Activated T-helper 1 cell treated with anti-CD3 and anti-CD28 coated beads, Interleukin-12 subunit alpha, Interleukin-12 subunit beta, Interleukin-2, Interleukin-4 antibody, amounts not matched to agents 30 ng/mL and 10 ng/mL and 1 ng/mL, durations not matched to agents 14 hours and 24 hours and 36 hours (primary cell): ENCODE measurements around the gene SRGAP1. TPM values are rescaled to one million over a fixed set of nuclear protein-coding genes. Genes with fewer than 3 reads are reported as not detected.

Source experiments
- DNase-seq: peaks from one replicate; pipeline ENCODE4 v3.0.0; 2021; ENCODE audit warnings: low spot score
- H3K27ac Mint-ChIP-seq: one replicate; pipeline ENCODE4 v1.8.0; 2021; ENCODE audit warnings: mild to moderate bottlenecking, mixed read lengths
- H3K27me3 Mint-ChIP-seq: one replicate; pipeline ENCODE4 v1.8.0; 2022; ENCODE audit warnings: mild to moderate bottlenecking, moderate library complexity, mixed read lengths; ENCODE audit not compliant: insufficient read depth
- H3K36me3 Mint-ChIP-seq: one replicate; pipeline ENCODE4 v1.8.0; 2021; ENCODE audit warnings: low read depth, mixed read lengths
- H3K4me1 Mint-ChIP-seq: one replicate; pipeline ENCODE4 v1.8.0; 2021; ENCODE audit warnings: low read depth, mixed read lengths
- H3K4me3 Mint-ChIP-seq: one replicate; pipeline ENCODE4 v1.8.0; 2021; ENCODE audit warnings: mild to moderate bottlenecking, moderate library complexity, mixed read lengths
- H3K9me3 Mint-ChIP-seq: one replicate; pipeline ENCODE4 v1.8.0; 2021; ENCODE audit warnings: mixed read lengths
- intact Hi-C: fragments of 100-400 bp; cut with micrococcal nuclease; formaldehyde crosslinking; loops from one replicate; pipeline ENCODE4 v1.15.1; 2024
- total RNA-seq: library from RNA; stranded (reverse); gene quantifications from 2 replicates; pipeline ENCODE4 v1.2.3, GENCODE V29; 2022

The SRGAP1 gene
- total RNA-seq, 1 donor from 2014 or later = 0.03 TPM

DNA sequence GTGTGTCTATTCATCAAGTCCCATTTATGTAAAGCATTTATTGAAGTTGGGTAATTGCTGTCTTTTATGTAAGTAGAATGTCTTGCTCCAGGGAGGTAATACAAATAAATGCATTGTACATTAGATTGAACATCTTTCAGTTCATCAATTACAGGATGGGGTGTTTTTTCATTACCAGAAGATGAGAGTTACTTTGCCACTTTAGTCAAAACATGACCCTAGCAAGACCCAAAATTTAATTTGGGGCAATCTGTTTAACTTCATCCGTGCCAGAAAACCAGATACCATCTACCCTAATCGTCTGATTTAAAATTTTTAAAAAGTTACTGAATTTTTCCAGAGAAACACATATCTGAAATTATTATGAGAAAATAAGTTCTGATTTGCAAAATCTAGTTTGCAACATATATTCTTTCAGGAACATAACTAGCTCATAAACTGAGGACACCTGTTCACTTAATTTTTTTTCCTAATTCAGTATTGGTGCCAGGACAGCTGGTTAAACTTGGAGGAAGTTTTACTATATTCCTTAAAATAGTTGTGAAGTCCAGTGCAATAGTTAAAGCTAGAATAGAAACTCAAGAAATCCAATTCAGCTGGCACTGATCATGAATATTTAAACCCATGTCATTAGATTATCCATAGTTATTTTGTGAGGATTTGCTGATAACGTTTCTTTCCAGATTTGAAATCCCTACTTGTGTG, 114.5 kb downstream of the SRGAP1 start:
- H3K4me3 Mint-ChIP-seq = no peak overlapping the region
- H3K36me3 Mint-ChIP-seq = no peaks in the 10 kb centered on the region

DNA sequence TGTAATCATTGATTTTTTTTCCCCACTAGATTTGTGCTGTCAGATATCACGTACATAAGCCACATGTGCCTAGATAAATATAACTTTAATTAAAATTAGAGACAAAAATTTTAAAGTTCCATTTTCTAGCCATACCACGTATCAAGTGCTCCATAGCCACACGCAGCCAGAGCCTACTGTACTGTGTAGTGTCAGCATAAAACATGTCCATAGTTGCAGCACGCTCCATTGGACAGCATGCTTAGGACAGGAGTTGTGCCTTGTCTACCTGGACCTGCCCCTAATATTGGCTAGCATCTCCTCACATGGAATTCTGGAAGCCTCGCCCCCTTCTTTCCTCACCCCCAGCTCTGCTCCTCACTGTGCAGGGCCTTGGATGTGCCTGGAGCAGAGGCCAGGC, 116.5 kb downstream of the SRGAP1 start:
- no peaks in the 10 kb centered on the region for H3K4me1 Mint-ChIP-seq
- no peak for DNase-seq
- no peak overlapping the region for H3K4me3 Mint-ChIP-seq
- H3K36me3 Mint-ChIP-seq = no peaks in the 10 kb centered on the region
- intact Hi-C loops = no loop called here
- peaks cover 5% of the 10 kb centered on the region for H3K27me3 Mint-ChIP-seq
- no peaks in the 10 kb centered on the region for H3K9me3 Mint-ChIP-seq
- H3K27ac Mint-ChIP-seq = no peak overlapping the region

More for the DNA sequence above, 114.5 kb downstream of the SRGAP1 start:
- Mint-ChIP-seq H3K27ac (no peak overlapping the region), H3K9me3 (no peaks in the 10 kb centered on the region), H3K27me3 (peaks cover 2% of the 10 kb centered on the region), H3K4me1 (no peaks in the 10 kb centered on the region)
- intact Hi-C loops = no loop called here
- no peak for DNase-seq

DNA sequence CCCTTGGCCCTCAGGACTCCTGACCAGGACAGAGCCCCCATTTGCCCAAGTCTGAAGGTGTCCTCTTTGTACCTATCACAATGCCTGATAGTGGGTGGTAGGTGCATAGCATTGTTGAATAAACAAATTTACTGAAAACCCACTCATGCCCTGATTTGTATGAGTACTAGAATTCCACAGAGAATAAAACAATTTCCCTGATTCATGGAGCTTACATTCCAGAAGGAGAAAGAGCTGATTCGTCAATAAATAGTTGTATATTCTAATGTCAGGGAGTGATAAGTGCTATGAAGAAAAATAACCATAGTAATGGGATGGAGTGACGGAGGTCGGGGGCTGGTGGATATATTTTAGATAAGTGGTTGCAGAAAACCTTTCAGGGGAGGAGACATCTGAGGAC, 117.0 kb downstream of the SRGAP1 start:
- peaks cover 5% of the 10 kb centered on the region for H3K27me3 Mint-ChIP-seq
- no peak for DNase-seq
- H3K9me3 Mint-ChIP-seq = no peaks in the 10 kb centered on the region
- no peaks in the 10 kb centered on the region for H3K4me1 Mint-ChIP-seq
- intact Hi-C loops = no loop called here
- H3K4me3 Mint-ChIP-seq = no peak overlapping the region
- H3K27ac Mint-ChIP-seq = no peak overlapping the region
- H3K36me3 Mint-ChIP-seq = no peaks in the 10 kb centered on the region

DNA sequence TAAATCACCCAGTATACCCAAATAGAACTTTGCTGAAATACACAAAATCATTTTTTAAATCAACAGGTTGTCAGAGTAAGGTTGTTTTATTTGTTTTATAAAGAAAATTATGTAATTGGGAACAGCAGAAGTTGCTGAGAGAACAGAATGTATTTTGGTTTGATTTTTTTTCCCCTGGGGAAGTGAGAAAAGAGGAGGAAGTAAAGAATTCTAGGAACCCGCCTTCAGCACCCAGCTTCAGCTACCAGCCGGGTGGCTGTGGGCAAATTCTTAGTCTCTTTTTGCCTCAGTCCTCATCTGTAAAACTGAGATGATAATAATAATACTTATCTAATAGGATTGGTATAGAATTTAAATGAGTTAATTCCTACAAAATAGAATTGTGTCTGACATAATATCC, 119.4 kb downstream of the SRGAP1 start:
- Mint-ChIP-seq H3K4me1 (no peaks in the 10 kb centered on the region), H3K9me3 (no peaks in the 10 kb centered on the region), H3K4me3 (no peak overlapping the region), H3K36me3 (no peaks in the 10 kb centered on the region), H3K27me3 (peaks cover 5% of the 10 kb centered on the region), H3K27ac (no peak overlapping the region)
- intact Hi-C loops = no loop called here
- no peak for DNase-seq

DNA sequence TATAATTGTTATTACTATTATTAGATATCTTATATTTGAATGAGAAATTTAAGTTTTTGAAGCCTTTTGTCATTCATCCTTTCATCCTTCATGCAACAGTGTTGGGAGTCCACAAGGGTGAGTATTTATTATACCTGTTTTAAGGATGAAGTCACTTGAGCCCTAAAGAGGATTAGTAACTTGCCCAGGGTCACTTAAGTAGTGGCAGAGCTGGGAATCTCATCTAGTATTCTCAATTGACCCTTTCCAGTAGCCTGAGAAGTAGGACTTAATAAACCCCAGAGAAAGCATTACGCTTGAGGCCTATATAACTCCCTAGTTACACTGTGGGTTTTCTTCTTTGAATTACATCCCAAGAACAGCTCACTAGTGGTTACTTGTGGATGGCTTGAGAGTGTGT, 119.8 kb downstream of the SRGAP1 start:
- intact Hi-C loops = no loop called here
- Mint-ChIP-seq H3K4me3 (no peak overlapping the region), H3K27me3 (peaks cover 5% of the 10 kb centered on the region), H3K36me3 (no peaks in the 10 kb centered on the region), H3K27ac (no peak overlapping the region), H3K4me1 (no peaks in the 10 kb centered on the region), H3K9me3 (no peaks in the 10 kb centered on the region)
- no peak for DNase-seq

DNA sequence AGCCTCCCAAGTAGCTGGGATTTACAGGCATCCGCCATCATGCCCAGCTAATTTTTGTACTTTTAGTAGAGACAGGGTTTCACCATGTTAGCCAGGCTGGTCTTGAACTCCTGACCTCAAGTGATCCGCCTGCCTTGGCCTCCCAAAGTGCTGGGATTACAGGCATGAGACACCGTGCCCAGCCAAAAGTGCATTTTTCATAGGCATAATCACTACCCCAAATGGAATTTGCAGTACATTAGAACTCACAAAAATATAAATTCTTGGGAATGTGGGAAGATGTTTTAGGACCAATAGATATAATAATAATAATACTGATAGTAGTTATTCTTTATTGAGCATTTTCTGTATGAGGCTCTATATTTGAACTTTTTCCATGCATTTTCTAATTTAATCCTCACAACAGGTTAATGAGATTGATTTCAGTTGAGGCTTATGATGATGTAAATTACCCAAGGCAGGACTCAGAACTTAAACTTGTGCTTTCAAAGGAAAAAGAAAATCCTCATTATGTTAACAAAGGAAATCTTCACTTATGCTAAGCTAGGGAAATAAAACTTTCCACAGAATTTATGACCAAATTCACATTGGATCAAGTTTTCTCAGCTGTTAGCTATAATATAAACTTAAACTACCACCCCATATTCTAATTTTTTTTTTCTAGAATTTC, 121.6 kb downstream of the SRGAP1 start:
- H3K9me3 Mint-ChIP-seq = no peaks in the 10 kb centered on the region
- no peak overlapping the region for H3K27ac Mint-ChIP-seq
- H3K4me1 Mint-ChIP-seq = no peaks in the 10 kb centered on the region
- intact Hi-C loops = no loop called here
- no peak for DNase-seq
- no peaks in the 10 kb centered on the region for H3K36me3 Mint-ChIP-seq
- H3K4me3 Mint-ChIP-seq = no peak overlapping the region
- peaks cover 8% of the 10 kb centered on the region for H3K27me3 Mint-ChIP-seq

DNA sequence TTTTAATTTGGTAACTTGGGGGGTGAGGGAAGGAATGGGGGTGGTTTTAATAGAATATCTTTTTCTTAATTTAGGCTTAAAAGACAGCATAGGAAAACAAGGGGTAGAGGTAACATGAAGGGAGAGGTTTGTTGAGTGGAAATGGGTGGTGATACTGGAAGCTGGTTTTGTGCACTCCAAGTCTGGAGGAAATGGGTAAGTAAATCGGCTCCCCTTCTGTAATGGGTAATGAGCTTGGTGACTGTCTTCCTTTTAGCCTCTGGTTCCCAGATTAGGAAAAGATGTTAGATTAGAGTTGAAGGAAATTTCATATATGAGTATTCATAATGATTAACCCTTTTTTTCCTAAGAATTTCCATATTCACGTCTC, 122.1 kb downstream of the SRGAP1 start:
- no peak overlapping the region for H3K27ac Mint-ChIP-seq
- H3K4me3 Mint-ChIP-seq = no peak overlapping the region
- no peak for DNase-seq
- H3K36me3 Mint-ChIP-seq = no peaks in the 10 kb centered on the region
- H3K27me3 Mint-ChIP-seq = peaks cover 12% of the 10 kb centered on the region
- no peaks in the 10 kb centered on the region for H3K9me3 Mint-ChIP-seq
- intact Hi-C loops = no loop called here
- H3K4me1 Mint-ChIP-seq = no peaks in the 10 kb centered on the region

DNA sequence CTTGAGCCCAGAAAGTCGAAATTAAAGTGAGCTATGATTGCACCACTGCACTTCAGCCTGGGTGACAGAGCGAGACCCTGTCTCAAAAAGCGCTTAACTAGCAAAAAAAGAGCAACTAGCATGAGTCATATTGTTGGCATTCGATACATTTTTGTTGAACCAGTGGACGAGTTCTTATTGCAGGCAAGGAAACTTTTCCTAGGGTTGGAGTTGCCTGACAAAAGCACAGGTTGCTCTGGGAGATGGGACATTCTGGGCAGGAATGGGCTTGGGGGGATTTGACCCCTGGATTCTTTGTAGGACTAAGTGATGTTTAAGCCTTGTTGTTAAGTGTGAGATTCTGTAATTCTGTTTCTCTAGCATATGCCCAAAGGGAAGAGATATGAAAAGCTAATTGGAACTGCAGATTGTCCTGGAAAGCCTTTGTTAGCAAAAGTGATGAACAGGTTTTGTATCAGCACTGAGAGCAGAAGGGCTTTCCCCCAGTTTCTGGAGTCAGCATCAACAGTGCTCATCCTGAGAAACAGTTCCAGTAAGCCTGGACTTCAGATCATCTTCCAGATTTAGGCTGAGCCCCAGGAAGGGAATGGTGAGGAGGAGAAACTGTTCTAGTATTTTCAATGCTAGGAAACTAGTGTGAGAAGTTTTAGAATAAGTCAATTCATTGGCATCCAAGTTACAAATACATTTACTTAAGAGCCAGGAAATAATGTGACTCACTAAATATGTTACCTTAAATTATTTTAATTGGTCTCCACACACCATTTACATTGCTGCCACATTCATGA, 123.1 kb downstream of the SRGAP1 start:
- no peaks in the 10 kb centered on the region for H3K4me1 Mint-ChIP-seq
- intact Hi-C loops = no loop called here
- DNase-seq = no peak
- no peak overlapping the region for H3K27ac Mint-ChIP-seq
- H3K9me3 Mint-ChIP-seq = no peaks in the 10 kb centered on the region
- H3K36me3 Mint-ChIP-seq = no peaks in the 10 kb centered on the region
- no peak overlapping the region for H3K4me3 Mint-ChIP-seq
- H3K27me3 Mint-ChIP-seq = peaks cover 12% of the 10 kb centered on the region

DNA sequence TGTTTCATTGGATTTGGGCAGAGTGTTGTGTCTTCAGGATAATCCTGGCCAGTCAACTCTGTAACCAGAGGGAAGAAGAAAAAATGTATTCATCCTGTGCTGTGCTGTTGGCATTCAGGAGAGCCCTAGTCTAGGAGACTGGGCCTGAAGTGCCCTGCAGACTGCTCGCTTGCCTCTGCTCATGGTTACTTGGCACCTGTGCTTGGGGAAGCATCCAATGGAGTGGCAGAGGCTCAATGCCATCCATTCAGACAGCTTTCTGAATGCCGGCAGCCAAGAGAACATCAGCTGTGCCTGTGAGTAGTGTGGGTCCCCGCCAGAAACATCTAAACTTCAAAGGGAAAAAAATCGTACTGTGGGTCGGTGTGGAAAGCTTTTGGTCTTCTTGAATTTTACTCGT, 124.2 kb downstream of the SRGAP1 start:
- Mint-ChIP-seq H3K9me3 (no peaks in the 10 kb centered on the region), H3K4me1 (no peaks in the 10 kb centered on the region), H3K4me3 (no peak overlapping the region), H3K27me3 (peaks cover 12% of the 10 kb centered on the region), H3K27ac (no peak overlapping the region), H3K36me3 (no peaks in the 10 kb centered on the region)
- no peak for DNase-seq
- intact Hi-C loops = no loop called here

DNA sequence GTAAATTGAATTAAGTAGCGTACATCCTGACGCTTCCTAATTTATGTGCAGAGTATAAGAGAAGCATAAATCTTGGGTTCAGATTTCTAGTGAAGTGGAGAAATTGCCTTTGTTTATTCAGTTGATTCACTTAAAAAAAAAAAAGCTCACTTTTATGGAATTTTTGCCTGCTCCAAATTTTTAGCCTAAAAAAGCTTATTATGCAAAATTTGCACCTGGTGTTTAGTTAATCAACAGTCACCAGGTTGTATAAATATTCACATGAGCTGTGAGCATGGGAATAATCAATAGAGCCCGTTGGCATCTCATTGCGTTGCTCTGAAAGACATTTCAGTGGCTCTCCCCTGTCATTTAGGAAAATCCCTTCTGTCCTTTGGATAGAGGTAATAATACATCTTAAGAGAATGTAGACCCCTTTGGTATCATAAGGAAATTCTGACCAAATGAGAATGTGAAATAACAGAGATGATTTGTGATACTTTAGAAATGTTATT, 132.4 kb downstream of the SRGAP1 start:
- no peaks in the 10 kb centered on the region for H3K36me3 Mint-ChIP-seq
- H3K27me3 Mint-ChIP-seq = no peaks in the 10 kb centered on the region
- no peak overlapping the region for H3K27ac Mint-ChIP-seq
- no peak overlapping the region for H3K4me3 Mint-ChIP-seq
- no peak for DNase-seq
- no peaks in the 10 kb centered on the region for H3K4me1 Mint-ChIP-seq
- no peaks in the 10 kb centered on the region for H3K9me3 Mint-ChIP-seq
- intact Hi-C loops = no loop called here

DNA sequence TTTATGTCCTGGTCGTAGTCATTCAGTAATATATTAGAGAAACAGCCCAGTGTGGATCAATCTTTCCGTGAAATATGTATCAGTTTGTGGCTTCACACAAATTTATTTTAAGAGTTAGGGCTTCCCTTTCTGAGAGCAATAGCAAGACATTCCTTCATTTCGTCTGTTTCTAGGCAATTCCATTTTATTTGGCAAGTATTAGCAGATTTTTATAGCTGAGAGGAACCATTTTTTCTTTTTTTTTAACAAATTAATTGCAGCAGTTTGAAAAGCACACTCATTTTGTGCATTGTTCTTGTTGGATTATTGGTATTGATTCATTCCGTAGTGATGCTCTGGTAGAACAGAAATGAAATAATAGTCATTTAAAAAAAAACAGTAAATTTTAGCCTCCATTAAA, 132.9 kb downstream of the SRGAP1 start:
- Mint-ChIP-seq H3K4me3 (no peak overlapping the region), H3K36me3 (no peaks in the 10 kb centered on the region), H3K4me1 (no peaks in the 10 kb centered on the region), H3K27me3 (no peaks in the 10 kb centered on the region), H3K9me3 (no peaks in the 10 kb centered on the region), H3K27ac (no peak overlapping the region)
- intact Hi-C loops = no loop called here
- no peak for DNase-seq

DNA sequence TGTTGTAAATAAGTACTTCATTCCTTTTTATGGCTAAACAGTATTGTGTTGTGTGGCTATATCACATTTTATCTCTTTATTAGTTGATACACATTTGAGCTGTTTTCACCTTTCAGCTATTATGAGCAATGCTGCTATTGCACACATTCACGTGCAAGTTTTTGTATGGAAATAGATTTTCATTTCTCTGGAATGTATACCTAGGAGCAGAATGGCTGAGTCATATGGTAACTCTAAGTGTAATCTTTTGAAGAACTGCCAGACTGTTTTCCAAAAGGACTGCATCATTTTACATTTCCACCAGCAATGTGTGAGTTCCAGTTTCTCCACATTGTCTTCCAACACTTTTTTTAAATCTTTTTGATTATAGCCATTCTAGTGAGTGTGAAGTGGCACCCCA, 134.0 kb downstream of the SRGAP1 start:
- DNase-seq = no peak
- Mint-ChIP-seq H3K9me3 (no peaks in the 10 kb centered on the region), H3K4me3 (no peak overlapping the region), H3K27me3 (no peaks in the 10 kb centered on the region), H3K36me3 (no peaks in the 10 kb centered on the region), H3K27ac (no peak overlapping the region), H3K4me1 (no peaks in the 10 kb centered on the region)
- intact Hi-C loops = no loop called here

DNA sequence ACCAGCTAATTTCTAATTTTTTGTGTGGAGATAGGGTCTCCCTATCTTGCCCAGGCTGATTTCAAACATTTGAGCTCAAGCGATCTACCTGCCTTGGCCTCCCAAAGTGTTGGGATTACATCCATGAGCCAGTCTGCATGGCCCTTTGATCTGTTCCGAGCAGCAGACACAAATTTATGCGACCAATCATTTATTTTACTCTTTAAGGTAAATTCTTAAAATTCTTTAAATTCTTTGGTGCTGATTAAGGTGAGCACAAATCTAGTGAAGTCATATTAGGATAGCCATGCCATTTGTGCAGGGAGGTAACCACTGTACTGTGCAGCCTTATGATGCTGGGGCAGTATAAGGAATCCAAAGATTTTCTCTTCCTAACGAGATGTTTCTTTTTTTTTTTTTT, 135.7 kb downstream of the SRGAP1 start:
- intact Hi-C loops = no loop called here

More for the DNA sequence above, 135.7 kb downstream of the SRGAP1 start:
- Mint-ChIP-seq H3K36me3 (no peaks in the 10 kb centered on the region), H3K27me3 (no peaks in the 10 kb centered on the region), H3K4me1 (no peaks in the 10 kb centered on the region), H3K4me3 (no peak overlapping the region), H3K9me3 (no peaks in the 10 kb centered on the region), H3K27ac (no peak overlapping the region)
- DNase-seq = no peak
